VCaP (cell line): ENCODE results near the gene ZNF235.

Experiments used
- H3K27ac ChIP-seq: fragments of 450-650 bp; 2 replicates; pipeline ENCODE4 v1.5.1; 2017
- TF ChIP-seq, protein P1 (sequence below): fragments of 450-650 bp; conservative IDR thresholded peaks from 2 replicates; pipeline ENCODE4 v1.5.1; 2017; ENCODE audit warnings: mild to moderate bottlenecking, moderate library complexity

ZNF235 gene

DNA sequence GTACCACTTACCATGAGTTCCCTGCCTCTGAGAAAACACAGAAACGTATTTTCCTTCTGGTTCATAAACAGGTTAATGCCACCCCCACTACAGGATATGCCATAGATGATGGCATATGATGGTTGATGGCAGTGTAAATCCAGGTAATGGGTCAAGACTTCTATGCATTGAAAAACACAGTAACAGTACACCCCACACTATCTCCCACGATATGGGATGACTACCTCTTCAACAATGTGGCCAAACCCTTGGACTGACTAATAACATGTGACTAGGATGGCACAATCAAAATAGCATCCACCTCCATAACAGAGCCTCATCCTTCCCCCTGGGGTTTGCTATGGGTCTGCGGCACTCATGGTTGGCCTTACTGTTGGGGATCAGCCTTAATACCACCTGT lies 22.0 kb downstream of the ZNF235 start:
- H3K27ac ChIP-seq, result no peak overlapping the region
- TF ChIP-seq, protein P1, sequence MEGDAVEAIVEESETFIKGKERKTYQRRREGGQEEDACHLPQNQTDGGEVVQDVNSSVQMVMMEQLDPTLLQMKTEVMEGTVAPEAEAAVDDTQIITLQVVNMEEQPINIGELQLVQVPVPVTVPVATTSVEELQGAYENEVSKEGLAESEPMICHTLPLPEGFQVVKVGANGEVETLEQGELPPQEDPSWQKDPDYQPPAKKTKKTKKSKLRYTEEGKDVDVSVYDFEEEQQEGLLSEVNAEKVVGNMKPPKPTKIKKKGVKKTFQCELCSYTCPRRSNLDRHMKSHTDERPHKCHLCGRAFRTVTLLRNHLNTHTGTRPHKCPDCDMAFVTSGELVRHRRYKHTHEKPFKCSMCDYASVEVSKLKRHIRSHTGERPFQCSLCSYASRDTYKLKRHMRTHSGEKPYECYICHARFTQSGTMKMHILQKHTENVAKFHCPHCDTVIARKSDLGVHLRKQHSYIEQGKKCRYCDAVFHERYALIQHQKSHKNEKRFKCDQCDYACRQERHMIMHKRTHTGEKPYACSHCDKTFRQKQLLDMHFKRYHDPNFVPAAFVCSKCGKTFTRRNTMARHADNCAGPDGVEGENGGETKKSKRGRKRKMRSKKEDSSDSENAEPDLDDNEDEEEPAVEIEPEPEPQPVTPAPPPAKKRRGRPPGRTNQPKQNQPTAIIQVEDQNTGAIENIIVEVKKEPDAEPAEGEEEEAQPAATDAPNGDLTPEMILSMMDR, result no peak

DNA sequence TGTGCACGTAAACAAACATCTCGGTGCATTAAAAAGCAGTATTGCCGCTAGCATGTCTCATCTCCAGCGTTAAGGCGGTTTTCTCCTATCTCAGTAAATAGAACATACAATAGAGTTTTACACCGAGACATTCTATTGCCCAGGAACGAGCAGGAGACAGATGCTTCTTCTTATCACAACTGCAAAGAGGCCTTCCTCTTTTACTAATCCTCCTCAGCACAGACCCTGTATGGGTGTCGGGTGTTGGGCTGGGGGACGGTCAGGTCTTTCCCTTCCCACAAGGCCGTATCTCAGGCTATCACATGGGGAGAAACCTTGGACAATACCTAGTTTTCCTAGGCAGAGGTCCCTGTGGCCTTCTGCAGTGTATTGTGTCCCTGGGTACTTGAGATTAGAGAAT lies 23.9 kb downstream of the ZNF235 start:
- TF ChIP-seq, protein P1, result no peak
- no peak overlapping the region for H3K27ac ChIP-seq

DNA sequence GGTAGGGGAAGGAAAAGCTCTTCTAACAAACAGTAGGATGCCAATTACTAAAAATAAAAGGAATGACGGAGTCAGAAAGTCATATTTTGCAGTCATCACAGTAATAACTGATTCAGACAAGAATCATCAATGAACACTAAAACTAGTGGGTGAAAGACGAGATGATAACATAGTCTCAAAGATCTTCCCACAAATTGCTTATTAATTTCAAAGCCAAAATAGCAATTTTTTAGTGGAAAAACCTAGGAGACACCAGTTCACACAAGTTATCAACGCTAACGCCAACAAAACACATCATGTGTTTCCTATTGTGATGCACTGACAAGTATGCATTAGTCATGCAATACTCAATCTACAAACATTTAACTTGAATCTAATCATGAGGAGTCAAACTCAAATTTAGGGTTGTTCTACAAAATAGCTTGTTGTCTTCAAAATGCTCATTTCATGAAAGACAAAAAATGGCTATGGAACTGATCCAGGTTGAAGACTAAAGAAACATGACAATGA lies 26.6 kb downstream of the ZNF235 start:
- no peak overlapping the region for H3K27ac ChIP-seq
- TF ChIP-seq, protein P1, result no peak

DNA sequence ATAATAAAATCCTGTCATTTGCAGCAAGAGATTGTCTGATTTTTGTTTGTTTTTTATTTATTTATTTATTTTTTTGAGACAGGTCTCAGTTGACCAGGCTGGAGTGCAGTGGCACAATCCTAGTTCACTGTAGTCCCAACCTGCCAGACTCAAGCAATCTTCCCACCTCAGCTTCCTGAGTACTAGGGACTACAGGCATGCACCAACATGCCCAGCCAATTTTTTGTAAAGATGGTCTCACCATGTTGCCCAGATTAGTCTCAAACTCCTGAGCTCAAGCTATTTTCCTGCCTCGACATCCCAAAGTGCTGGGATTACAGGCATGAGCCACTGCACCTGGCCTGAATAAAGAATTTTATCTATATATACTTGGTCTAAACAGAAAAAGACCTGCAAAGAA lies 27.5 kb downstream of the ZNF235 start:
- TF ChIP-seq, protein P1, result no peak
- H3K27ac ChIP-seq, result no peak overlapping the region

DNA sequence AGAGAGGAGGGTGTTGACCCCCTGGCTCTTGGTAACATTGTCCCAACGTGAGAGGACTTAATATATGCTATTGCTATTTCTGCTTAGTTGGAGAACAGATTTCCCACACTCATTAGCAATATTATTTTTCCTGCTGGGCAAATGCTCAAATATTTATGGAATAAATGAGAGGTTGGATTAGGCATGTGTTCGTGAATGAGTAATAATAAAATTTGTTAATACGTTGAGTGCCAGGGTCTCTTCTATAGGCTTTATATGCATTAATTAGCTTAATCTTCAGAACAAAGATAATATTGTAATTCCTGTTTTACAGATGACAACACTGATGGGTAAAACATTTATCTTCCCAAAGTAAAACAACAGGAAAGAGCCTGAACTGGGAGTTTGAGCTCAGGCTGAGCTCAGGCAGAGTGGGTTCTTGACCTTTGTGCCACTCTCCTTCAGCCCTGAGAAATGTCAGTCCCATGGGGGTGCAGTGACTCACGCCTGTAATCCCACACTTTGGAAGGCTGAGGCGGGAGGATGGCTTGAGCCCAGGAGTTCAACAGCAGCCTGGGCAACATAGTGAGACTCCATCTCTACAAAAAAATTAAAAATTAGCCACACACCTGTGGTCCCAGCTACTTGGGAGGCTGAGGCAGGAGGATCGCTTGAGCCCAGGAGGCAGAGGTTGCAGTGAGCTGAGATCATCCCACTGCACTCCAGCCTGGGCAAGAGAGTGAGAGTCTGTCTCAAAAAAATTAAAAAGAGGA lies 44.0 kb downstream of the ZNF235 start:
- TF ChIP-seq, protein P1, result no peak
- H3K27ac ChIP-seq, result peak overlapping the region; percentile 78

DNA sequence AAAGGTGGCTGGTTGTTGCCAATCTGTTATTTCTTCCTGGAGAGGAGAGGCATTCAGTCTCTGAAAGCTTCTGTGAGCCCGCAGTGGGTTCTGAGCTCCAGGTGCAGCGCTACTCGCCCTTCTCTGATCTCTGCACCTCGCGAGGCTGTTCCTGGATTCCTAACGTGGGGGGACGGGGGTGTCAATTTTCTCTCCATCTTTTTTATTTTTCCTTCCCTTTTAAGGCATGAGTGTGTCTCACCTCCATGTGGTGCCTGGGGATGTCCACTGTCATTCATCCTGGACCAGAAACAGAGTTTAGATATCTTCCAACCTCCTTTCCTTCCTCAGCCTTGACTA lies 44.5 kb downstream of the ZNF235 start:
- TF ChIP-seq, protein P1, result no peak
- peak overlapping the region; percentile 78 for H3K27ac ChIP-seq

DNA sequence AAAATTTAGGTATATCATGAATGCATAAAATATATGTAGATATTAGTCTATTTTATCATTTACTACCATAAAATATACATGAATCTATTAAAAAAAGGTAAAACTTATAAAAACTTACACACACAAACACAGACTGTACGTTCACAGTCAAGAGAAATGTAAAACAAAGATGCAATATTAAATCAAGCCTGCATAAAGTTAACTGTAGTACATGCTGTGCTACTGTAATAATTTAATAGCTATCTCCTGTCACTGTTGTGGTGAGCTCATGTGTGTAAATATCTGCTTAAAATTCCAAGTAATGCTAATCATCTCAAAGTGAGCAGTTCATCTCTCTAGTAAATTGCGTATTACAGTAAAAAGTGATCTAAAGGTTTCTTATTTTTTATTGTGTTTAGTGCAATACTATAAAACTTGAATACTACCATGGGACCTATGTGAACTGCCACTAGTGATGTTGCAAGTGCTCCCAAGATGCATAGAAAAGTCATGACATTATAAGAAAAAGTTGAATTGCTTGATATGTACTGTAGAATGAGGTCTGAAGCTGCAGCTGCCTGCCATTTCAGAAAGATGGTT lies 45.9 kb downstream of the ZNF235 start:
- peak overlapping the region; percentile 78 for H3K27ac ChIP-seq
- TF ChIP-seq, protein P1, result no peak
